Measurements from ENCODE around the gene DGCR8. TPM values are rescaled to one million over a fixed set of nuclear protein-coding genes. Genes with fewer than 3 reads are reported as not detected.
A peak's percentile ranks its signal among the peaks of the same experiment; 100 is the strongest.

Gene DGCR8
- 10 to 100 TPM; 11.4 to 27.2 (median 16.1) TPM for total RNA-seq
- long read RNA-seq, partial matches to known transcripts = 0 of 1 reads
- long read RNA-seq, other reads (novel, unspliced or antisense) = 1 of 1 reads

DNA sequence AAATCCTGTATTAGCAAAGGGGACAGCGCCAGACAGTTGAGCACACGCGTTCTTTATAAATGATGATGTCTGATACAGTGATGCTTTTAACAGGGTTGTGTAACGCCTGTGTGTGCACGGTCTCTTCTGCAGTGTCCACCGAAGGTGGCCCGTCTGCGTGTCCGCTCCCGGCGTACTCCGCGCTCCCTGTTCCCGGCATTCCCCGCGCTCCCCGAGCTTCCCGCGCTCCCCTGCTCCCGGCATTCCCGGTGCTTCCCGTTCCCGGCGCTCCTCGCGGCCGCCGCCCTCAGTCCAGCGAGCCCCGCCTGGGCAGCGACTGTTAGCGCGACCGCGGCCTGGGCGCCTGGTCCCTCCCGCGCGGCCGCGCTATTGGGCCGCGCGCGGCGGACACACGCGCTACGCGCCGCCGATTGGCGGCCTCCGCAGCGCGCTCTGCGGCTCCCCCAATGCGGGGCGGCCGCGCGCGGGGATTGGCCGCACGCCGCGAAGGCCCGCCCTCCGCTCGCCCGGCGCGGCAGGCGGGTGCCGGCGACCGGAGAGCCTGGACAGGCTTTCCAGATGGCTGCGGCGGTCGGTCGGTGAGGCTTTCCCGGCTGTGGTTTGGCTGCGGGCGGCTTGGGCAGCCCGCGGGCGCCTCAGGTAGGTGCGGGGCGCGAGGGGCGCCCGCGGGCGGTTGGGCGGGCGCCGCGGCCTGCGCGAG, at the start of gene DGCR8:
TSS of gene DGCR8 (plus strand) at position 497 of the 700 bp plus-strand sequence. CDS start 5,723 bp downstream, outside the sequence.
- Histone ChIP-seq H3K9me3 (no peaks in the 10 kb centered on the region), H3K36me3 (no peaks in the 10 kb centered on the region), H3K27me3 (no peaks in the 10 kb centered on the region), H3K27ac (peak within 1 kb of the TSS; percentile 72 to 83 (median 76)), H3K4me1 (peaks cover 0 to 39% (median 22%) of the 10 kb centered on the region in 4 donors), H3K4me3 (peak within 1 kb of the TSS; percentile 89 to 96 (median 93))
- 0% methylated on average over 3 of the region's 100 CpGs for WGBS (ENCODE audit: insufficient coverage, low coverage, low lambda C conversion rate, missing lambda C conversion rate)
- DNase-seq (peak; percentile 96 to 97 (median 97)), ATAC-seq (peak; percentile 89 to 94 (median 92))
- intact Hi-C loops (cut with DNase I) = no loop called here
- TF ChIP-seq POLR2A (IDR thresholded peaks at IDR 0.05) = peak; percentile 78
- no peak for TF ChIP-seq CTCF (IDR thresholded peaks at IDR 0.05)

DNA sequence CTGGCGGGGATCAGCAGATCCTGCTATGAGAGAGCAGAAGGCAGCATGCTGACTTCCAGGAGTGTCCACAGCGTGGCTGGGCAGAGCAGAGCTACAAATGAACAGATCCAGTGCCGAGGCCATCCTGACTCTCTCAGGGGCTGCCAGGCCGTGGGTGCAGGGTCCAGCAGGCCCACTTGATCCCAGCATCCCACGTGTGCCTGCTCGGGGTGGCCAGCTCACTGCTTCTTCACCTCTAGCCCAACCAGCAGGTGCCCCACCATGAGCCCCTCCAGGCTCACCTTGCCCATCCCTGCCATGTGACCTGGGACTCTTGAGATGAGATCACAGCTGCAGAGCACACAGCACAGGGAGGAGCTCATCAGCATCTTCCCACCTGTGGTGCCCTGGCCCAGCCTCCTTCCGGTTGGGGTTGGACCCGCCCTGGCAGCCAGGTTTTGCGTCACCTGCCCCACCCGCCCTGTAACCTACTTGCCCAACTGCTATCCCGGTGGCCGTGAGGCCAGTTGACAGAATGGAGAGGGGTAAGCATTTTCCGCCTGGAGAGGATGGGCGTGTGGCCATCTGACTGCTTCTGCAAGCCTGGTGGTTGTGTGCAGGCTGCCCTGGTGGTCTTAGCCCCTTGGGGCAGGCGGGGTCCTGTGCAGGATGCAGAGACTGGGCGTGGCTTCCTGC, 48.2 kb upstream of the DGCR8 start:
- no peak for TF ChIP-seq CTCF (IDR thresholded peaks at IDR 0.05)
- TF ChIP-seq POLR2A (IDR thresholded peaks at IDR 0.05) = no peak
- H3K4me1 ChIP-seq = peaks cover 0 to 20% (median 8%) of the 10 kb centered on the region in 4 donors
- H3K27me3 ChIP-seq = no peaks in the 10 kb centered on the region
- no peak overlapping the region for H3K4me3 ChIP-seq
- peak overlapping the region in 2 of 3 donors; percentile 44 to 87 for H3K27ac ChIP-seq
- ATAC-seq = no peak
- H3K36me3 ChIP-seq = peaks cover 0 to 2% (median 0%) of the 10 kb centered on the region in 4 donors
- WGBS (ENCODE audit: insufficient coverage, low coverage, low lambda C conversion rate, missing lambda C conversion rate) = 60% methylated on average over 1 of the region's 16 CpGs
- DNase-seq = no peak
- no peaks in the 10 kb centered on the region for H3K9me3 ChIP-seq
- intact Hi-C loops (cut with DNase I) = no loop called here

DNA sequence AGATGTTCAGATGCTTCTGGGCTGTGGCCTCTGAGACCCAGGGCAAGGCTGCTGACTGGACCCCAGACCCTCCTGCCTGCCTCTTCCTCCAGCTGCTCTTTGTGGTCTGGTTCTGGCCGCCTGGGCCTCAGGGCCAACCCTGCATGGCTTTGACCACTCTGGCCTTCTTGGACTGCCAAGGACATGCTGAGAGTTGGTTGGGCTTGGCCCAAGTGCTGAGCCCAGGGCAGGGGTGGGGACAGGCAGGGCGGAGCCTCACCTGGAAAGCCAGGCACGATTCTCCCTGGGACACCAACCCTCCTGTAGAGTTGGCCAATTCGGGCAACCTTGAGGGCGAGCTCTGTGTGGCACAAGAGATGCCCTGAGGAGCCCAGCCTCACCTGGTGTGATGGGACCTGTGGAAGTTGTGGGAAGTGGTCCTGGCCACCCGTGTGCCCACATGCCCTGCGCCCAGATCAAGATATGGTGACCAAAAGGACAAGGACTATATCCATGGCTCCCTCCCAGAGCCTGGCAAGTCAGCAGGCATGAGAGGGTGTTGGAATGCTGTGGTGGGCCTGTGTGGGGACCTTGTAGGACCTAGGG, 47.5 kb upstream of the DGCR8 start:
- DNase-seq (peak in 1 of 3 donors; percentile 46), ATAC-seq (no peak)
- peaks cover 0 to 8% (median 0%) of the 10 kb centered on the region in 4 donors for H3K36me3 ChIP-seq
- 20% methylated on average over 1 of the region's 7 CpGs for WGBS (ENCODE audit: insufficient coverage, low coverage, low lambda C conversion rate, missing lambda C conversion rate)
- TF ChIP-seq CTCF (IDR thresholded peaks at IDR 0.05) (no peak), POLR2A (IDR thresholded peaks at IDR 0.05) (no peak)
- intact Hi-C loops (cut with DNase I) = no loop called here
- peak overlapping the region in 2 of 3 donors; percentile 44 to 87 for H3K27ac ChIP-seq
- H3K4me1 ChIP-seq = peaks cover 0 to 20% (median 8%) of the 10 kb centered on the region in 4 donors
- H3K27me3 ChIP-seq = no peaks in the 10 kb centered on the region
- H3K4me3 ChIP-seq = no peak overlapping the region
- H3K9me3 ChIP-seq = no peaks in the 10 kb centered on the region

GRCh38 chr22:20033045-20033706, 46.9 kb upstream of the DGCR8 start:
- ATAC-seq = peak; percentile 87 to 93 (median 88)
- peak; percentile 74 to 94 (median 94) for DNase-seq

More at GRCh38 chr22:20033045-20033706, 46.9 kb upstream of the DGCR8 start:
- no peaks in the 10 kb centered on the region for H3K9me3 ChIP-seq
- H3K36me3 ChIP-seq = peaks cover 0 to 15% (median 1%) of the 10 kb centered on the region in 4 donors
- H3K4me3 ChIP-seq = no peak overlapping the region
- peaks cover 0 to 20% (median 8%) of the 10 kb centered on the region in 4 donors for H3K4me1 ChIP-seq
- intact Hi-C loops (cut with DNase I) = no loop called here
- H3K27me3 ChIP-seq = no peaks in the 10 kb centered on the region
- peak overlapping the region; percentile 36 to 87 (median 44) for H3K27ac ChIP-seq
- TF ChIP-seq POLR2A (IDR thresholded peaks at IDR 0.05) (no peak), CTCF (IDR thresholded peaks at IDR 0.05) (peak in 1 of 4 donors; percentile 5)
- WGBS (ENCODE audit: insufficient coverage, low coverage, low lambda C conversion rate, missing lambda C conversion rate) = 67% methylated on average over 1 of the region's 14 CpGs

Data from right lobe of liver (tissue), 6 donors.